Erythroblast (primary cell): Measurements from ENCODE around the gene PRPSAP1.
"Not testable (repeated sequence)": the region's sequence is repeated elsewhere in the genome, so short reads cannot be mapped to it uniquely, and the experiment has no call there.

Experiments
- DNase-seq, 2 experiments: peaks; one replicate each; lab custom pipeline; 2025; lab: John Stamatoyannopoulos, UW
- GATA1 ChIP-seq: IDR thresholded peaks from 2 replicates; pipeline ENCODE4 v1.6.1; 2011; ENCODE audit warnings: low read depth, mild to moderate bottlenecking, control low read depth, low read length, moderate library complexity
- POLR2A ChIP-seq: IDR thresholded peaks from 2 replicates; pipeline ENCODE4 v1.6.1; 2011; ENCODE audit warnings: mild to moderate bottlenecking, low read length

PRPSAP1 gene

DNA sequence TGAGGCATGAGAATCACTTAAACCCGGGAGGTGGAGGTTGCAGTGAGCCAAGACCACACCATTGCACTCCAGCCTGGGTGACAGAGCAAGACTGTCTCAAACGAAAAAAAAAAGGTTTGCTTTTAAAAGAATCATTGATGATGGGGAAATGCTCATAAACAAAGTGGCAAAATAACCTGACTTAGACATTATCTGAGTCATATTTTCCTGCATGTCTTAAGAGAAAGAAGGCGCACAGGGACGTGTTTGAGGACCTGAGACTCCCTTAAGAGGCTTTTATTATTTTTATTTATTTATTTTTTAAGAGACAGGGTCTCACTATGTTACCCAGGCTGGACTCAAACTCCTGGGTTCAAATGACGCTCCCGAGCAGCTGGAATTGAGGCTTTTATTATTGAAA lies 5.7 kb upstream of the PRPSAP1 start:
- no peak for DNase-seq
- TF ChIP-seq GATA1 (no peak), POLR2A (no peak)

DNA sequence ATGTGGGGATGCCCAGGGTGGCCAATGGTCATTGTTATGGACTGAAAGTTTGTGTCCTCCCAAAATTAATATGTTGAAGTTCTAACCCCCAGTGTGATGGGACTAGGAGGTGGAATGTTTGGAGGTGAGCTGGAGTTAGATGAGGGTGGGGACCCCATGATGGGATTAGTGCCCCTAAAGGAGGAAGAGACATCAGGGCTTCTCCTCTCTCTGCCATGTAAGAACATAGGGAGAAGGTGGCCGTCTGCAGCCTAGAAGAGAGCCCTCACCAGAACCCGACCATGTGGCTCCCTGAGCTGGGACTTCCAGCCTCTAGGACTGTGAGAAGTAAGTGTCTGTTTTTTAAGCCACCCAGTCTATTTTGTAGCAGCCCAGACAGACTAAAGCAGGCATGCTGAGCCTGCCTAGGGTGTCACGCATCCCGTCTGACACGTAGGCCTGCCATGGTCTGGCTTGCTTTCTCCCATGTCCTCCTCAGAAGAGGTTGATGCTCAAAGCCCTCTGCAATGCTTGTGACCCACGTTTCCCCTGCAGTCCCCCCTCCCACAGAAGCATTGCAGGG lies 4.0 kb upstream of the PRPSAP1 start:
- DNase-seq, result no peak
- TF ChIP-seq POLR2A (no peak), GATA1 (no peak)

GRCh38 chr17:76356803-76357456 lies 3.2 kb upstream of the PRPSAP1 start:
- DNase-seq, result no peak
- TF ChIP-seq POLR2A (no peak), GATA1 (no peak)

DNA sequence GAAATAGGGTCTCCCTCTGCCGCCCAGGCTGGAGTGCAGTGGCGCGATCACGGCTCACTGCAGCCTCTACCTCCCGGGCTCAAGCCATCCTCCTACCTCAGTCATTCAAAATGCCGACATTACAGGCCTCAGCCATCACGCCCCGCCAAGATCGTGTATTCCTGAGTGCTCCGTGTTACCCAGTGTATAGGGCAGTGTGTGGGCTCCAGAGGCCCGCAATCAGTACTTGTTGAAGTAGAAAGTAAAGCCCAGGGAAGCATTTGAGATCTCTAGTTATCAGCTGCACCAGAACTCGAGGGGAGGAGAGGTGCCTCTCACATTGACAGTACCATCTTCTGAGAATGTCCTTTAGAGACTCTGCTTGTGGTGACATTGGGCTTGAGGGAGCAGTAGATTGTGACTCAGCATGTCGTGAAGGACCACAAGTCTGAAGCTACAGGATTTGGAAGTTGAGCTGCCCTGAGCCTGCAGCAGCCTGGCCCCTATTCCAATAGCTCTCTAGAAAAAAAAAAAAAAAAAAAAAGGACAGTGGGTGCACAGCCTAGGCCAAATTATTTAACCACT lies 1.1 kb upstream of the PRPSAP1 start:
- TF ChIP-seq POLR2A (no peak), GATA1 (no peak)
- peak; percentile 93 to 97 for DNase-seq

GRCh38 chr17:76354317-76354729 lies 607 bp upstream of the PRPSAP1 start:
- DNase-seq, result no peak
- TF ChIP-seq GATA1 (no peak), POLR2A (no peak)

- DNase-seq, result peak; percentile 50 to 72
These were observed 615 bp downstream of the PRPSAP1 start for GRCh38 chr17:76353004-76353598.

DNA sequence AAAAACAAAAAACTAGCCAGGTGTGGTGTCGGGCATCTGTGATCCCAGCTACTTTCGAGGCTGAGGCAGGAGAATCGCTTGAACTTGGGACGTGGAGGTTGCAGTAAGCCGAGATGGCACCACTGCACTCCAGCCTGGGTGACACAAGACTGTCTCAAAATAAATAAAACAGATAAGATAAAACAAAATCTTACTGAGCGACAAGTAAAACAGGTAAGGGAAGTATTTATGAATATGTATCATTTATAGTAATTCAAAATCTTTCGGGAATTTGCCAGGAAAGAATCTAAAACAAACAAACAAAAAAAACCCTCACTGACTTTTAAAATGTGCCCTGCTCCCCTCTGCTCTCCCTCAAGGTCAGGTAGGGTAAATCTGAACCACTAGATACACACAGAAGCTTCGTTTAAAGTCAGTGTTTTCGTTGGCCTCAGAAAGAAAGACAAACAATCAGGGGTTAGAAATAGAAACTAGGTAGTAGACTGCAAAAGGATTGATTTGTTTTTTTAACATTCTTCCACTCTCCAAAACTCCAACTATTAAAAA lies 2.1 kb downstream of the PRPSAP1 start:
- TF ChIP-seq GATA1 (no peak), POLR2A (no peak)
- no peak for DNase-seq

More at GRCh38 chr17:76353004-76353598, 615 bp downstream of the PRPSAP1 start:
- TF ChIP-seq POLR2A (no peak), GATA1 (no peak)

GRCh38 chr17:76350463-76350862 lies 3.3 kb downstream of the PRPSAP1 start:
- no peak for DNase-seq

GRCh38 chr17:76346936-76347335 lies 6.8 kb downstream of the PRPSAP1 start:
- not testable (repeated sequence) for DNase-seq

More at GRCh38 chr17:76350463-76350862, 3.3 kb downstream of the PRPSAP1 start:
- no peak for TF ChIP-seq GATA1
- no peak for TF ChIP-seq POLR2A

DNA sequence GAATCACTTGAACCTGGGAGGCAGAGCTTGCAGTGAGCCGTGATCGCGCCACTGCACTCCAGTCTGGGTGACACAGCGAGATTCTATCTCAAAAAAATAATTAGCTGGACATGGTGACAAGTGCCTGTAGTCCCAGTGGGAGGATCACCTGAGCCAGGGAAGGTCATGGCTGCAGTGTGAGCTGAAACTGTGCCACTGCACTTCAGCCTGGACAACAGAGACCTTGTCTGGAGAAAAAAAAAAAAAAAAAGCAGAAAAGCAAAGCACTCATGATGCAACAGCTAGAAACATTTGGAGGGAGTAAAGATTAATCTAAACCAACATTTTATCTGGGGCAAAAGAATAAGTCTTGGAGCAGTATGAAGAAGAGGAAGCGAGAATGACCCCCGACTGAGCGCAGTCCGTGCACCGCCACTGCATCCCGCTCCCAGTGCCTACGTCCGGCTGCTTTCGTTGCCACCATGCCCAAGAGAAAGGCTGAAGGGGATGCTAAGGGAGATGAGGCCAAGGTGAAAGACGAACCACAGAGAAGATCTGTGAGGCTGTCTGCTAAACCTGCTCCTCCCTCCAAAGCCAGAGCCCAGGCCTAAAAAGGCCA lies 8.2 kb downstream of the PRPSAP1 start:
- peak; percentile 43 to 77 for DNase-seq
- no peak for TF ChIP-seq POLR2A
- no peak for TF ChIP-seq GATA1

GRCh38 chr17:76343106-76343505 lies 10.6 kb downstream of the PRPSAP1 start:
- TF ChIP-seq GATA1, result no peak
- TF ChIP-seq POLR2A, result no peak
- DNase-seq, result no peak

DNA sequence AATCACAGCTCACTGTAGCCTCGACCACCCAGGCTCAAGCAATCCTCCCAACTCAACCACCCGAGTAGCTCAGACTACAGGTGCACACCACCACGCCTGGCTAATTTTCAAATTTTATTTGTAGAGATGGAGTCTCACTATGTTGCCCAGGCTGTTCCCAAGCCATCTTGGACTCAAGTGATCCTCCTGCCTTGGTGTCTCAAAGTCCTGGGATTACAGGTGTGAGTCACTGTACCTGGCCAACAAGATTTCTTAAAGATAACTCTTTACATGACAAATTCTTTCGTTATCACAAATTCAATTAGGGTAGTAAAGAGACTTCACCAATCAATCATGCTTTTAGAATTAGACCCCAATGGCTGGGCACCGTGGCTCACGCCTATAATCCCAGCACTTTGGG lies 12.4 kb downstream of the PRPSAP1 start:
- DNase-seq, result no peak
- TF ChIP-seq GATA1, result no peak
- TF ChIP-seq POLR2A, result no peak

- DNase-seq, result no peak
- TF ChIP-seq GATA1, result no peak
- TF ChIP-seq POLR2A, result no peak
These were observed 16.3 kb downstream of the PRPSAP1 start for GRCh38 chr17:76337413-76337777.

- no peak for TF ChIP-seq GATA1
- no peak for TF ChIP-seq POLR2A
- DNase-seq, result no peak
These were observed 16.8 kb downstream of the PRPSAP1 start for GRCh38 chr17:76336756-76337412.
